GM21619 (cell line): ENCODE measurements around the gene AIG1.

Experiments used
- ATAC-seq: cut with Tn5 transposase; IDR thresholded peaks from one replicate; pipeline ENCODE4 v1.9.1; 2021; ENCODE audit not compliant: unreplicated experiment

The AIG1 gene

GRCh38 chr6:143093290-143093689 is 32.6 kb downstream of the AIG1 start:
- ATAC-seq, result no peak

- no peak for ATAC-seq
Measured at GRCh38 chr6:143096403-143096802, 35.7 kb downstream of the AIG1 start.

GRCh38 chr6:143097224-143097795 is 36.6 kb downstream of the AIG1 start:
- ATAC-seq, result no peak

GRCh38 chr6:143098054-143098671 is 37.5 kb downstream of the AIG1 start:
- peak; percentile 86 for ATAC-seq

- no peak for ATAC-seq
Measured at GRCh38 chr6:143099647-143100046, 39.0 kb downstream of the AIG1 start.

GRCh38 chr6:143100429-143100828 is 39.7 kb downstream of the AIG1 start:
- no peak for ATAC-seq

- no peak for ATAC-seq
Measured at GRCh38 chr6:143103916-143104315, 43.2 kb downstream of the AIG1 start.

- no peak for ATAC-seq
Measured at GRCh38 chr6:143107440-143107839, 46.8 kb downstream of the AIG1 start.

GRCh38 chr6:143107911-143108761 is 47.4 kb downstream of the AIG1 start:
- ATAC-seq, result no peak

GRCh38 chr6:143109196-143109595 is 48.5 kb downstream of the AIG1 start:
- ATAC-seq, result no peak

GRCh38 chr6:143110572-143110971 is 49.9 kb downstream of the AIG1 start:
- ATAC-seq, result no peak

GRCh38 chr6:143110996-143111395 is 50.3 kb downstream of the AIG1 start:
- no peak for ATAC-seq

GRCh38 chr6:143111443-143111842 is 50.8 kb downstream of the AIG1 start:
- ATAC-seq, result no peak

GRCh38 chr6:143112084-143112768 is 51.5 kb downstream of the AIG1 start:
- ATAC-seq, result peak; percentile 78

- no peak for ATAC-seq
Measured at GRCh38 chr6:143112837-143113236, 52.1 kb downstream of the AIG1 start.

GRCh38 chr6:143115728-143116127 is 55.0 kb downstream of the AIG1 start:
- ATAC-seq, result no peak

- ATAC-seq, result no peak
Measured at GRCh38 chr6:143117108-143117507, 56.4 kb downstream of the AIG1 start.

GRCh38 chr6:143119260-143119659 is 58.6 kb downstream of the AIG1 start:
- ATAC-seq, result no peak

GRCh38 chr6:143123081-143123480 is 62.4 kb downstream of the AIG1 start:
- no peak for ATAC-seq

GRCh38 chr6:143123941-143124340 is 63.3 kb downstream of the AIG1 start:
- no peak for ATAC-seq

- no peak for ATAC-seq
Measured at GRCh38 chr6:143125455-143125854, 64.8 kb downstream of the AIG1 start.
